ENCODE measurements around the gene CACNA1D.

DNA sequence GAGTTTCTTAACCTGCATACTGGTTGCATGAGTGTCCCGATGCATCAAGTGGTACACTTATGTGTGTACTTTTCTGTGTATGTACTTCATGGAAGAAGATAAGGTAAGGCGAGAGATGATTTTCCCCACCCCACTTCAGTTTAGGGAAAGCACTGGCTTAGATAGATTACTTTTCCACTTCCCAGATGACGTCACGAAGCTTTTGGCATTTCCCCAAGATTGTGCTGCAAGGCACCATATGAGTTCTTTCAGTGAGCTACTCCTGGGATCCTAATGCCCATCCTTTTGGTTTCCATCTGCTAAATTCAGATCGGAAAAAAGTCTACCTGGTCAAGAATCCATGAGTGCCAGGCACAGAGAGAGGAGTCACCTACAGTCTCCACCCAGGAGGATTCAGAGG, 356.5 kb downstream of the CACNA1D start:
- TF ChIP-seq, protein P1, sequence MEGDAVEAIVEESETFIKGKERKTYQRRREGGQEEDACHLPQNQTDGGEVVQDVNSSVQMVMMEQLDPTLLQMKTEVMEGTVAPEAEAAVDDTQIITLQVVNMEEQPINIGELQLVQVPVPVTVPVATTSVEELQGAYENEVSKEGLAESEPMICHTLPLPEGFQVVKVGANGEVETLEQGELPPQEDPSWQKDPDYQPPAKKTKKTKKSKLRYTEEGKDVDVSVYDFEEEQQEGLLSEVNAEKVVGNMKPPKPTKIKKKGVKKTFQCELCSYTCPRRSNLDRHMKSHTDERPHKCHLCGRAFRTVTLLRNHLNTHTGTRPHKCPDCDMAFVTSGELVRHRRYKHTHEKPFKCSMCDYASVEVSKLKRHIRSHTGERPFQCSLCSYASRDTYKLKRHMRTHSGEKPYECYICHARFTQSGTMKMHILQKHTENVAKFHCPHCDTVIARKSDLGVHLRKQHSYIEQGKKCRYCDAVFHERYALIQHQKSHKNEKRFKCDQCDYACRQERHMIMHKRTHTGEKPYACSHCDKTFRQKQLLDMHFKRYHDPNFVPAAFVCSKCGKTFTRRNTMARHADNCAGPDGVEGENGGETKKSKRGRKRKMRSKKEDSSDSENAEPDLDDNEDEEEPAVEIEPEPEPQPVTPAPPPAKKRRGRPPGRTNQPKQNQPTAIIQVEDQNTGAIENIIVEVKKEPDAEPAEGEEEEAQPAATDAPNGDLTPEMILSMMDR (IDR thresholded peaks at IDR 0.05), result no peak
- TF ChIP-seq POLR2A (IDR thresholded peaks at IDR 0.05), result no peak
